CD4-positive, alpha-beta T cell treated with Interleukin-2 at 100 ng/mL for 4 hours (primary cell): Measurements from ENCODE around the gene RNF157.
A peak's percentile ranks its signal among the peaks of the same experiment; 100 is the strongest.

ENCODE experiments used
- DNase-seq: peaks from one replicate; pipeline ENCODE4 v3.0.0-alpha.2; 2020; ENCODE audit warnings: low spot score

Gene RNF157

DNA sequence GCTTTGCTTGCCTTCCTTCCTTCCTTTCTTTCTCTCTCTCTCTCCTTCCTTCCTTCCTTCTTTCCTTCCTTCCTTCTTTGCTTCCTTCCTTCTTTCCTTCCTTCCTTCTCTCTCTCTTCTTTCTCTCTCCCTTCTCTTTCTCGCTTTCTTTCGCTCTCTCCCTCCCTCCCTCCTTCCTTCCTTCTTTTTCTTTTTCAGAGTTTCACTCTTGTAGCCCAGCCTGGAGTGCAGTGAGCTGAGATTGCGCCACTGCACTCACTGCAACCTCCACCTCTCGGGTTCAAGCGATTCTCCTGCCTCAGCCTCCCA, 117.1 kb downstream of the RNF157 start:
- DNase-seq = no peak

- DNase-seq = no peak
Observed at GRCh38 chr17:76122431-76123190, 117.7 kb downstream of the RNF157 start.

GRCh38 chr17:76121932-76122430, 118.3 kb downstream of the RNF157 start:
- no peak for DNase-seq

GRCh38 chr17:76120658-76121008, 119.7 kb downstream of the RNF157 start:
- no peak for DNase-seq

DNA sequence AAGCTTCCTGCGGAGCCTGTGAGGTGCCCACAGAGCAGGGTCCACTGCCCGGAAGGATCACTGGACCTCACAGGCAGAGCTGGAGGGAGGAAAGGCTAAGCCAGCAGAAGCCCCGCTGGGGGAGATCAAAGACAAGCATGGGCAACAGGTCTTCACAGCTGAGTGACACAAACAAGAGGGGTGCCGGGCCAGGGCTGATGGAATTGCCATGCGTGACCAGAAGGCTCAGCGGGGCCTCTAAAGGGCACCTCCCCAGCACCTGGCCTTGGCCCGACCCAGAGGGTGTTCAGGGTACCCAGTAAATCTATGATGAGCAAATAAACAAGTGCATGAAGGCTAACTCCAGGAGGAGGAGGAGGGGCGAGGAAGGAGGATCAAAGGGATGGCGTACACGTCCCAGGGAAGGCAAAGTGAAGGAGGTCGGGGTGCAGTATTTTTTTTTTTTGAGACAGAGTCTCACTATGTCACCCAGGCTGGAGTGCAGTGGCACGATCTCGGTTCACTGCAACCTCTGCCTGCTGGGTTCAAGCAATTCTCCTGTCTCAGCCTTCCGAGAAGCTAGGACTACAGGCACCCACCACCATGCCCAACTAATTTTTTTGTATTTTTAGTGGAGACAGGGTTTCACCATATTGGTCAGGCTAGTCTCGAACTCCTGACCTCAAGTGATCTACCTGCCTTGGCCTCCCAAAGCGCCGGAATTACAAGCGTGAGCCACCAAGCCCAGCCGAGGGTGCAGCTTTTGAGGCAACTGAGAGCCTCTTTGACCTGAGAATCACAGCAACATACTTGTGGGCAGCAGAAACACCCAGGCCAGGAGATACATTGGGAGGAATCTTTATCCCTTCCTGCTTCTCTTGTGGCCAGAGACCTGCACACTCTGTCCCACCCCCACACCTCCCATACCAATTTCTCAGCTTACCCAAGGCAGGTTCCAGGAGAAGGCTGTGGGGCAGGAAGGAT, 120.6 kb downstream of the RNF157 start:
- DNase-seq = no peak

DNA sequence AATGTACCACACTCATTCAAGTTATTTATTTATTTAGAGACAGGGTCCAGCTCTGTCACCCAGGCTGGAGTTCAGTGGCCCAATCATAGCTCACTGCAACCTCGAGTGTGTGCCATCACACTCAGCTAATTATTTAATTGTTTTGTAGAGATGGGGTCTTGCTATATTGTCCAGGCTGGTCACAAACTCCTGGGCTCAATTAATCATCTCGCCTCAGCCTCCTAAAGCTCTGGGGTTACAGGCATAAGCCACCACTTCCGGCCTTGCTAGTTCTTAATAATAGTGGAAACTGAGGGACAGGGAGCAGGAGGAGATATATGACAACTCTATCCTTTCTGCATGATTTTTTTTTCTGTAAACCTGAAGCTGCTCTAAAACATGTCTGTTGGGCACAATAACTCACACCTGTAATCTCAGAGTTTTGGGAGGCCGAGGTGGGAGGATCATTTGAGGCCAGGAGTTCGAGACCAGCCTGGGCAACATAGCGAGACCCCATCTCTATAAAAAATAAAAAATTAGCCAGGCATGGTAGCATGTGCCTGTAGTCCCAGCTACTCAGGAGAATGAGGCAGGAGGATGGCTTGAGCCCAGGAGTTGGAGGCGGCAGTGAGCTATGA, 125.0 kb downstream of the RNF157 start:
- no peak for DNase-seq

DNA sequence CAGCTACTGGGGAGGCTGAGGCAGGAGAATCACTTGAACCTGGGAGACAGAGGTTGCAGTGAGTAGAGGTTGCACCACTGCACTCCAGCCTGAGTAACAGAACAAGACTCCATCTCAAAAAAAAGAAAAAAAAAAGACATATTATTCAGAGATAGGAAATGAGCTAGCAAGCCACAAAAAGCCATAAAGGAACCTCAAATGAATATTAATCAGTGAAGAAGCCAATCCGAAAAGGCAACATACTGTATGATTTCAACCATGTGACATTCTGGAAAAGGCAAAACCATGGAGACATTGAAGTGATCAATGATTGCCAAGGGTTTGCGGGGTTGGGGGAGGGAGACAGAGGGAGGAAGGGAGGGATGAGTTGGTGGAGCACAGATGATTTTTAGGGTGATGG, 128.3 kb downstream of the RNF157 start:
- DNase-seq = no peak

DNA sequence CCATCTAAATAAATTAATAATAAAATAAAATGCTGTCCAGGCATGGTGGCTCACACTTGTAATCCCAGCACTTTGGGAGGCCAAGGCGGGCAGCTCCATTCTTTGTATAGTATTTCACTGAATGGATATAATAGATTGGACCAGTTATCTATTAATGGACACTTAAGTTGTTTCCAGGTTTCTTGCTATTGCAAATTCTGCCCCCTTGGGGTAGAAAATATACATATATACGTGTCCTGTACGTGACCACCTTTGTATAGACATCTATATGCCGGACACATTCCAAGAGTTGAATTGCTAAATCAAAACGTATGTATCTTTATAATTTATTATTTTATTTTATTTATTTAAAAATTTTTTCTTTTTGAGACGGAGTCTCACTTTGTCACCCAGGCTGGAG, 132.8 kb downstream of the RNF157 start:
- peak; percentile 30 for DNase-seq

- no peak for DNase-seq
Observed at GRCh38 chr17:76106703-76107102, 133.6 kb downstream of the RNF157 start.

GRCh38 chr17:76104896-76105231, 135.4 kb downstream of the RNF157 start:
- no peak for DNase-seq

- no peak for DNase-seq
Observed at GRCh38 chr17:76104140-76104895, 136.0 kb downstream of the RNF157 start.

DNA sequence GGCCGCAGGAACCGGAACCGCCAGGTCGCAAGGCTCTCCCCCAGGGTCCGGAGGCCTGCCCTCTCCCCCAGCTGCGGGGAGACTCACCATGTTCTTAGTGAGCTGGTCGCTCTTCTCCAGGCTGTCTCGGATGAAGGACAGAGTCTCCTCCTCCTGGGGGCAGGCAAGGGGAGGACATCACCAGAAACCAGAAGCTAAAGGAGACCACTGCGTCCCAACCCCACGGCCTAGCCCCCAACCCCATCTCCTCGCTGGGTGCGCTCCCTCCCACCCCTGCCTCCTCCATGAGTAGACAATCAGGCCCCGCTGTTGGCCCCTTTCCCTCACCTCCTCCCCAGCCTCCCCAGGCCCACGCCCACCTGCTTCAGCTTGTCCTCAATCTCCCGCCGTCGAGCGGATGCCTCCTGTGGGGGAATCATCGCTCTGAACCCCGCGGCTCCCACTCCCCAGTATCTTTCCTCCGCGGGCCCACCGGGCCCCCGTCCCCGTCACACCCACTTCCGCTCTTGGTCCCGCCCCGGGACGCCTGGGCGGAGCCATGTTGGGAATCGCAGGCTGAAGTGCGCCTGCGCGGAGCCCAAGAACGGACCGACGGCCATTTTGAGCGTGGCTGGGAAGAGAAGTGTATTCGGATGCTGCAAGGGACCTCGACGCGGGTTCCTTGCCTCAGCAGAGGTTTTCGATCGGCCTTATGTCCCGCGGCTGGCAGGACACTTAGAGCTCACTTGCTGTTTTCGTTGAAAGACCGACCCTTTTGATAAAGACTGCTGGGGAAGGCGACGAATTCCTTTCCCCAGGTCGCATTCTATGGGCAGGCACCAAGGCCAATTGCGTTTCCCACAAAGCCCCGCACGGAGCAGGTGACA, 136.8 kb downstream of the RNF157 start, which contains the start of gene EXOC7:
Gene EXOC7, minus strand, starts transcription at position 514 of the 866 bp plus-strand sequence. Its CDS starts 95 bp downstream, at position 419.
- peak; percentile 94 for DNase-seq

DNA sequence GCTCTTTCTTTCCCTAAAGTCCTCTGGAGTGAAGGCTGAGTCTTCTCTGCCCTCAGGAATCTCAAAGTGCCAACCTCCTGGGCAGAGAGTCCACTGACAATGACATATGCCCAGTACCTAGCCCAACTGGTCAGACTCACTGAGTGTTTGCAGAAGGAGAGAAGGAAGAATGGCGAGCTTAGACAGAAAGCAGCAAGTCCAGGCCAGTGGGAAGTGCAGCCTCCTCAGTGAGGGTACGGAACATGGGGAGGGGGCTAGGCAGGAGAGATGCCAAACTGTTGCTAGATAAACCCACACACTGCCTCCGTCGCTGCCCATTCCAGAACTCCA, 137.4 kb downstream of the RNF157 start:
- DNase-seq = no peak

DNA sequence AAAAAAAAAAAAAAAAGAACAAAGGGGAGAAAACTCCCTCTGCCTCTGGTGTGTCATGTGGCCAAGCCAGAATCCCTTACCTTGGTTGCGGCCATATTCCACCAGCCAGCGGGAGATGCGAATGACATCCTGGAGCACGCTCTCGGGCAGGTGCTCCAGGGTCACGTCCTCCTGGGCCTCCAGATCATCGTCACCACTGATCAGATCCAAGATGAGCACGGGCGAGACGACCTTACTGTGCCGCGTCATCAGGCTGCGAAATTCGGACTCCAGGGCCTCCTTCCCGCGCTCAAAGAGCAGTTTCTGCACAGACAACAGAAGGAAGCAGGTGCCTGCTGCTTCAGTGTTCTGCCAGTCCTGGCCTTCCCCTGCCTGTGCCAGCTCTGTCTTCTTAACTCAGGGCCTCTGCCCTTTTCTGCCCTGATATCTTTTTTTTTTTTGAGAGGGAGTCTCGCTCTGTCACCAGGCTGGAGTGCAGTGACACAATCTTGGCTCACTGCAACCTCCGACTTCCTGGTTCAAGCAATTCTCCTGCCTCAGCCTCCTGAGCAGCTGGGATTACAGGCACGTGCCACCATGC, 142.5 kb downstream of the RNF157 start:
- no peak for DNase-seq

DNA sequence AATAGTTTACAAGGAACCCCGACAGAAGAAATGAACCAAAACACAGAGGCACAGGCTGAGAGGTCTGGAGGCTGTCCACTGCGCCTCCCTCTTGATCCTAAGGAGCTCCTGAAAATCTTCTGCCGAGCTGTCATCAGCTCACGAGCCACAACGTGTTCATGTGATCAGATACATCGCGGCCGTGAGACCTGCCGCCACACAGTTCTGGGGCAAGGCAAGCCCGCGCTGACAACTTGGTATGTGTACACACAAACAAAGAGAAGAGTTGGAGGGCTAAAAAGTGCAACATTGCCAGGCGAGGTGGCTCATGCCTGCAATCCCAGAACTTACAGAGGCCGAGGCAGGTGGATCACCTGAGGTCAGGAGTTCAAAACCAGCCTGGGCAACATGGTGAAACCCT, 144.3 kb downstream of the RNF157 start:
- no peak for DNase-seq

- DNase-seq = no peak
Observed at GRCh38 chr17:76094046-76094445, 146.2 kb downstream of the RNF157 start.

- no peak for DNase-seq
Observed at GRCh38 chr17:76092526-76093413, 147.5 kb downstream of the RNF157 start.
